GM18870 (cell line): ENCODE results near the gene INPP5B.
"Not testable (repeated sequence)": the region's sequence is repeated elsewhere in the genome, so short reads cannot be mapped to it uniquely, and the experiment has no call there.

Experiments used
- ATAC-seq: cut with Tn5 transposase; IDR thresholded peaks from one replicate; pipeline ENCODE4 v1.9.1; 2021; ENCODE audit warnings: moderate library complexity; ENCODE audit not compliant: unreplicated experiment

The INPP5B gene

DNA sequence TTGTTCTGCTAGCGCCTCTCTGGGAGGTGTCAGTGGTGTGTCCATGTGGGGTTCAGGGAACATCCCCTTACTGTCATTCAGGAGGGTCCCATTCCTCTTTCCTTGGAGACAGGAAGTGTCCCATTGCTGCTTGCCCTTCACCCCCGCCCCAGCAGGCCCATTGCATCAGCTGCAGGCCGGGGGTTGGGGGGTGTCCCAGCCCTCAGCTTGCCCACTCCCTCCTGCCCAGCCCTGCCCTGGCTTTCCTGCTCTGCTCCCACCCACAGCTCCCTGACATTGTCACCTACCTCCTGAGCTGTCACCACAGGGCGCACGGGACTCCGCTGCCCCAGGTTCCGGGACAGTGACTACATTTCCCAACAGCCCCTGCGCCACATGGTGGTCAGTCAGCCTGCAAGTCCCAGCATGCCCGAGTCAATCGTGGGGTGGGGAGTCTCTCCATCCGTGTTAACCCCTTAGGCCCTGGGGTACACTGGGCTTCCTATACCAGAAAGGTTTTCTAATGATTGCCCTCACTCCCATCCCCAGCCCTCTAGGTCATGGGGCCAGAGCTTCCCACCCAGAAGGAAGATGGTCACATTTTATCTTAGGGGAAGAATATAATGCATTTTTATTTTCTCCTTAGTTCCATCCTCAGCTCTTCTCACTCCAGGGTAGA, at the start of gene INPP5B:
INPP5B (minus strand) TSS at position 351 of the 658 bp plus-strand sequence. CDS start 745 bp downstream, outside the sequence.
- ATAC-seq: peak; percentile 64

DNA sequence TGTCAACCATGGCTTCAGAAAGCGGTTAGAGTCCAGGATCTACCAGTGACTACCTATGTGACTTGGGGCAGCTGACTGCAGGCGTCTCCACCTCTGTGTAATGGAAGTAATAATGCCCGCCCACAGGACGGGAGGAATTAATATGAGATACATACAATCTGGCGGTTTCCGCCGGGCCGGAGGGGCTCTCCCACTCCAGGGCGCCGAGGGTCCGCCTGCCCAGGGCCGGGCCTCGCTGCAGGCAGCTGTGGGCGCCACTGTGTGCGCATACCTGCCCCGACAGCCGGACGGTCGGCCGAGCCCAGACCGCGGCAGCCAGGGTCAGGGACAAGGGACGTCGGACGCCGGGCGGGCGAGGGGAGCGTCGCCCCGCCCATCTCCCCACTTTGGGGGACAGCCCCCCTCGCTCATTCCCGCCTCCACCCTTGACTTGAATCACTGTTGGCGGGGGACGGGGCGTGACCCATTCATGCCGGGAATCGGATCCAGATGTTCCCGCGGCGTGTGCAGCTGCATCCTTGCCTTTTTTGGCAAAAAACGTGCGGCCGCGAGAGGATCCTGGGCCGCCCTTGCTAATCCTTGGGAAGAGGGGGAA, 49.0 kb upstream of the INPP5B start:
- no peak for ATAC-seq

DNA sequence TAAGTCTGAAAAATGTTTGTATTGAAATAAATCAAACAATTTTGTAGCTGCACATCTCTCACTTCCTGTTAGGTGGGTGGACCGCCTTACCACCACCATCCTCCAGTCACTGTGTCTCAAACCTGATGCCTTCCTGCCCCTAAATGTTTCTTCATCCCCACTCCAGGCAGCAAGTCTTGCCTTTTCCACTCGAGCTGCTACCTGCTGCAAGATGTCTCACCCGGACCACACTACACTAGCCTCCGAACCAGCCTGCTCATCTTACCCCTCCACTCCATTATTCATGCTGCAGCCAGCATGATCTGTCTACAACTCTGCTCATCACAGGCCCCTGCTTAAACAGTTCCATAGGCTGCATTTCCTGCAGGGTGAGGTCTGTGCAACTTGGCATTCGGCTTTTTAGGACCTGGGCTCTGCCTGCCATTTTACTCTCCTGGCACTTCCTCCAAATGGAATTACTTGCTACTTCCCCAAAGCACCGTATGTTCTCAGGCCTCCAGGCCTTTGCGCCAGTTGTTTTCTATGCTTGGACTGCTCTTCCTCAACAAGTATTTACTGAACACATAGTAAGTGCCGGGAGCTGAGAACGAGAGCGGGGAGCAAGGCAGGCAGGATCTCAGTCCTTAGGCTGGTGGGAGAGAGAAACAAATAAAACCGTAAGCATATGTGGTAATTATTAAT, 48.2 kb upstream of the INPP5B start:
- ATAC-seq: no peak

DNA sequence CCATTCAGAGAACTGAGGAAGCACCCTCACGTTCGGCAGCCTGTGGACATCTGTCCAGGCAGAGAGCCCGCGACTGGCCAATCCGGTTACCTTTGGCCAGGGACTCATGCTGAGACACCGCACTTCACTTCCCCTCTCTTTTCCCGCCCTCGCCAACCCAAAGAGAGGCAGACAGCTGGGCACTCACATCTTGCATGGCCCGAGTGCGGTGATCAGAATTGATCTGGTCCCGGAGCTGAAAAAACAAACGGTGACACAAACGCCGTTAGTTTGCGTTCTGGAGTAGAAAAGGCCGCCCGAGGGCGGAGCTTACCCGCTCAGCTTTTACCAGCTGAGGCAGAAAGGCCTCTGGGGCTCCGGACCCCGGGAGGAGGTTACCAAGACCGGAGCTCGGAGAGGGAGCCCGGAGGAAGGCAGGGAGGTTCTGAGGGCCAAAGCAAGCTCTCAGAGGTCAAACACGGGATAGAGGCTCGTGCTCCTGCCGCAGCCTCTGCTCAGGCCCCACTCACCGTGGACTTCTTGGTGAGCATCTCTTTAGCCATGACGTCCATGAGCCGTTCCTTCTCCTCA, 42.6 kb upstream of the INPP5B start:
- ATAC-seq: peak; percentile 15

DNA sequence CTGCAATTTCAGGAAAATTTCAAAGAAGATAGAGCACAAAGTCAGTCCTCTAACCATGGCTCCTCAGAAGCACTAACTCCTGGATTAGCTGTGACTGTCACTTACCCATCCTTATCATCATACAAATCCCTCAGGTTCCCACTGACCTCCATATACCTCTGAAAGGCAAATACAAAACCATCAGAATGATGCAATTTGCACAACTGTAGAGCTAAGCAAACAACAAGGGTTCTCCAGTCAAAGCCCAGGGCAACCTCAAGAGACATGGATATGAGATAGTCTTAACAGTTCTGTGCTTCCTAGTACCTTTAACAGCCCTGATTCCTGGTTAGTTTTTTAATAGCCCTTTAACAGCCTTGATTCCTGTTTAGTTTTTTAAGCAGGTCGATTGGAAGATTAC, 40.8 kb upstream of the INPP5B start:
- ATAC-seq: no peak

DNA sequence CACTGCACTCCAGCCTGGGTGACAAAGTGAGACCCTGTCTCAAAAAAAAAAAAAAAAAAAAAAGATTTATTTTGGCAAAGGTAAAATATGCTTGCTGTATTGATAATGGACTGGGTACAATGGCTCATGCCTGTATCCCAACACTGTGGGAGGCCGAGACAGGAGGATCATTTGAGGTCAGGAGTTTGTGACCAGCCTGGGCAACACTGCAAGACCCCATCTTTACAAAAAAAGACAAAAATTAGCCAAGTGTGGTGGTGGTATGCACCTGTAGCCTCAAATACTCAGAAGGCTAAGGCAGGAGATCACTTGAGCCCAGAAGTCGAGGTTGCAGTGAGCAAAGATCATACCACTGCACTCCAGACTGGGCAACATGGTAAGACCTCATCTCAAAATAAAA, 36.7 kb upstream of the INPP5B start:
- no peak for ATAC-seq

DNA sequence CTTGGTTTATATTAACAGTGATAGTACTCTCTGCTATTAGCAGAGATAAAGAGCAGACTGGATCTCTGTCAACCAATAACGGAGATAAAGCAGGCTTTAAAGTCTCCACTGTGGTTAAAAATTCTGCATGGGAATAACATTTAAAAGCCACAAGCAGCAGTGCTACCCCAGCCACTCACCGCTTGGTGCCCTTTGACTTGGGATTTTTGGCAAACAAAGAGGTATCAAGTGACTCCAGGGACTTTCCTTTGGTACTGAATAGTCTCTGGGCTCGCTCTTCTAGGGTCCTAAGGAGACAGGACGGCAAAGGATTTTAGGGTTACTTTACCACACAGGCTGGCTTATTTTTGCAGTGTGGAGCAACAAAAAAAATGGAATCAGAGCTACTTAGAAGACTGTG, 31.7 kb upstream of the INPP5B start:
- ATAC-seq: no peak

DNA sequence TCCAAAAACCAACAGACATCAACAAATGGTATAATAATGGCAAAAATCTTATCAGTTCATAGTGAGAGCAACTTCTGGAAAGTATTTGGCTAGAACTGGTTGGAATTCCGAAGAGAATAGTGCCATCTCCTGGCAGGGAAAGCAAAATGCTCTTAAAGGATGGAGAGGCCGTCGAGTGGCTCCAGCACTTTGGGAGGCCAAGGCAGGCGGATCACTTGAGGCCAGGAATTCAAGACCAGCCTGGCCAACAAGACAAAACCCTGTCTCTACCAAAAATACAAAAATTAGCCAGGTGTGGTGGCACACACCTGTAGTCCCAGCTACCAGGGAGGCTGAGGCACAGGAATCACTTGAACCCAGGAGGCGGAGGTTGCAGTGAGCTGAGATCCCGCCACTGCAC, 28.2 kb upstream of the INPP5B start:
- not testable (repeated sequence) for ATAC-seq

DNA sequence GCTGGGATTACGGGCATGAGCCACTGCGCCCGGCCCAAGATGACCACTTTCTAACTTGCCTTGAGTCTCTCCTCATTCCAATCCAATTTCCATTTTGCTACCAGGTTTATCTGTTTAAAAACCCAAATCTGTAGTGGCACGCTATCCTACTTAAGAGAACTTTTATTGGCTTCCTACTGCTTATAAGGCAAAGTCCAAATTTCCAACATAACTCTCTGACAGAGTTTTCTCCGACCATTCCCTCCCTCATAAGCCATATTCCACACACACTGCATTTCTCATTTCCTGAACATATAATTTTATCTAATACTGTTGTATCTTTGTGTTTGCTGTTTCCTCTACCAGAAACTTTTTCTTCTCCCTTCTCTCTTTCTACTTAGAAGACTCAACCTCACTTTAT, 27.7 kb upstream of the INPP5B start:
- no peak for ATAC-seq

DNA sequence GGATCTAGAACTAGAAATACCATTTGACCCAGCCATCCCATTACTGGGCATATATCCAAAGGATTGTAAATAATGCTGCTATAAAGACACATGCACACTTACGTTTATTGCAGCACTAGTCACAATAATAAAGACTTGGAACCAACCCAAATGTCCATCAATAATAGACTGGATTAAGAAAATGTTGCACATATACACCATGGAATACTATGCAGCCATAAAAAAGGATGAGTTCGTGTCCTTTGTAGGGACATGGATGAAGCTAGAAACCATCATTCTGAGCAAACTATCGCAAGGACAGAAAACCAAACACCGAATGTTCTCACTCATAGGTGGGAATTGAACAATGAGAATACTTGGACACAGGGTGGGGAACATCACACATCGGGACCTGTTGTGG, 26.8 kb upstream of the INPP5B start:
- ATAC-seq: not testable (repeated sequence)

DNA sequence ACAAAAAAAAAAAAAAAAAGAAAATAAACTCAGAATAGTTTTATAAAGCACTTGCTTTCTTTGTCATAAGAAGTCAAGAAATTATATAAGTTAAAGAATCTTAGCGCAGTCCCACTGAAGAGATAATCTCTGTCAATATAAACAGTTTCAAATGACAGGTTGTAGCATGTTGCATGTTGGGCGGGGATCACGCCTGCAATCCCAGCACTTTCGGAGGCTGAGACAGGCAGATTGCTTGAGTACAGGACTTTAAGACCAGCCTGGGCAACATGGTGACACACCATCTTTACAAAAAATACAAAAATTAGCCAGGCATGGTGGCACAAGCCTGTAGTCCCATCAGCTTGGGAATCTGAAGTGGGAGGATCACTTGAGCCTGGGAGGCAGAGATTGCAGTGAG, 18.4 kb upstream of the INPP5B start:
- no peak for ATAC-seq

DNA sequence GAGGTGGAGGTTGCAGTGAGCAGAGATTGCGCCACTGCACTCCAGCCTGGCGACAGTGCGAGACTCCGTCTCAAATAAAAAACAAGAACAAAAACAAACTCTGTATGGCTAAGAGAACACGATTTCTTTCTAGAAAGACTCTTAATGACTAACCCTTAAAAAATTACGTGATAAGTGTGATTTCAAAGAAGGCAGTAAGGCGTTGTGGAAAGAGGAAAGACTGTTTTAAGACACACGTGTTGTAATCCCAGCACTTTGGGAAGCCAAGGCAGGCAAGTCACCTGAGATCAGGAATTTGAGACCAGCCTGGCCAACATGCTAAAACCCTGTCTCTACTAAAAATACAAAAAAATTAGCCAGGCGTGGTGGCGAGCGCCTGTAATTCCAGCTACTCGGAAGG, 17.3 kb upstream of the INPP5B start:
- not testable (repeated sequence) for ATAC-seq

DNA sequence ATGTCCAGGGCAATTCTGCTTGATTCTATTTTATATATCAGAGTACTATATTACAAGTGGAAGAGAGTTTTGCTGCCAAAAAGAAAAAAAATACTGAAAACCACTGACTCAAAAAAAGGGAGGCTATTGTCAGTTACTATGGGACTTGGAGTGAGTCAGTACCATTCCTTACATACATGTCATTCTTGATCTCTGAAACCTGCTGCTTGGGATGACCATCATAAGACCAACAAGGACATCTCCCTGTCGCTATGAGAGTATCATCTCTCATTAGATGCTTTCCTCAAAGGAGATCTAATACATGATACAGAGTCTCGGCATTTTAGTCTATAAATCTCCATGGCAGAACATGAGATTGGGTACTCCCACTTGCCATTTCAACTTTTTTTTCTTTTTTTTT, 11.8 kb upstream of the INPP5B start:
- no peak for ATAC-seq

DNA sequence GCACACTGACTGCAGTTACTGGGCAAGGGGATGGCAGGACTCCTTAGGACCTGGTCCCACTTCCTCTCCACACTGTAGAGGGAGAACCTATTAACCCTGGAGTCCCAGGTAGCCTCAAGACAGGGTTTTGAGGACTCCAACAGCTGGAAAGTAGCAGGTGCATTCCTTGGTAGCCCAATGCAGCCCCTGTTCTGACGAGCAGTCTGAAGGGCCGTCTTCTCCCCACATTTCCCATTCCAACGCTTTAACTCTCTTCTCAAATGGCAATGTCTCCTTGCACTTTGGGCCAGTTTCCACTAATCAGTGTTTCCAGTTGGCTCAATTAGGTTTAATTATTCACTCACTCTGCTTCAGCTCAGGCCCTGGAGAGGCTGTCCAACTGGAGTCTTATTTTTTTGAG, 8.8 kb upstream of the INPP5B start:
- no peak for ATAC-seq

DNA sequence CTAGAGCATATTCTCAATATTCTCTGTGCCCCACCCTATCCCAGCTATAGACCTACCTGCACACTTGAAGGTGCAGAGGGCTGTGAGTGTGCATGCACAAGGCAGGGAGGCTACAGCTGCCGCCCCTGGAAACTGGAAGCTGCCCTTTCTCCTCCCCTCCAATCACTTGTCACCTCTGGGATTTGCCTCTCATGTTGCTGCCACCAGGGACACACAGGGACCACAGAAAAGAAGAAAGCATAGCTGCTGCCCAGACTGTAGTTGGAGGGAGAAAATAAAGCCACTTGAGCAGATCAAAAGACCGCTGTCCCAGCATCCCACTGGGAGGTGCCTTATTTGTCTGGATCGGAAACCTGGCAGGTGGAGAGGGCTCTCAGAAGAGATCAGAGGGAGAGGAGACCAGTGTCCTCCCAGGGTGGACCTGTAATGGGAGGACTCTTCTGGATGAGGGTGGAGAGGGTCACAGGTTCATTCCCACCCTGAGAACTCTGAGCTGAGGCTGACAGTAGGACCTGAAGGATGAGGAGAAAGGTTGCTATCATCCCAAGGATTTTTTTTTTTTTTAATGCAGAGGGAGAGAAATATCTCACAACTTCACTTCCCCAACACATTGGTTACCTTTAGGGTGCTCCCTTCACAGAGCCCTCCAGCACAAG, 7.6 kb upstream of the INPP5B start:
- ATAC-seq: no peak

DNA sequence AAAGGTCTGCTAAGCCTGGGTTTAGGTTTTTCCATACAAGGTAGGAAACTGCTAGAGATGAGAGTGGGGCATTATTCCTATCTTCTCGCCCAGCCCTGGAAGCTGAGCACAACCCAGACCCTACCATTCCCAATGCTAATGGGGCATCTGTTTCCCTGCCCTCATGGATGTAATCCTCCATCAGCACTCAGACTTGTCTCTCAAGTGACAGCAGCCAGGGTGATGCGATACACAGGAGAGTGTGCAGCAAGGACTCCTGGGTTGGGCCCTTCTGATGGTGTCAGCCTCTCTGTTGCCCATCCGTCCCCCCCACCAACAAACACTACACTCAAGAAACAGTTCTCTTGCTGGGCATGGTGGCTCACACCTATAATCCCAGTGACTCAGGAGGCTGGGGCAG, 5.9 kb upstream of the INPP5B start:
- ATAC-seq: no peak

DNA sequence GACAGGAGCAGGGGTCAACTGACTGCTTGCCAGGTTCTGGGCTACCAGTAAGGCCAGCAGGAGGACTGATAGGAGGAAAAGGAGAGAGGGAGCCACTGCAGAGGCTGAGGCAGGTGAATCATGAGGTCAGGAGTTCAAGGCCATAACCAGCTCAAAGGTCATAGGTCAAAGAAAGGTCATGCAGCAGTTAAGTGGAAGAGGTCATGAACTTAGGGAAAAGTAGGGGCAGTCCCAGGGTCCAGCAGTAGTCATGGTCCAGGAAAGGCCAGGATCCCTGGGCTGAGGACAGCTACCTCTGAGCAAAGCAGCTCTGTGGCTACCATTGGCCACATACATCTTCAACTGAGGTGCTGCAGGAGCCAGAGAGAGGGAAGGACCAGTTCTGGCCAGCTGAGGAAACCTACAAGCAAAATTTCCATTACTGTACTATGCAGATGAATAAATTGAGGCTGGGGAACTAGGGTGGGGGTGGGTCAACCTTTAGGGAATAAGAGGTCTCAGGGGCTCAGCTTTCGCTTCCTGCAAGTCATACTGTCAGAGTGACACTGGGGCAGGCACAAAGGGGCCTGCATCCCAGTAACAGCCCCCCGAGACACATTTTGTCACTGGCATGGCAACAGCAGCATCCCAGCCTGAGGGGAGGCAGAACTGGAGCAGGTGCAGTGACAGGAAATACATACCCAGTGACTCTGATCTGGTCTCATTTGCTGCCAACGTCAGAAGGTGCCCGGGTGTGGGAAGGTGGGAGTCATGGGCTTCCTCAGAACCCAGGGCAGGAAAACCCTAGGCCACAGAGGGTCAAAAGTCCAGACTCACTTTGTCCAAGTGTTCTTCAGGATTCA, 5.2 kb upstream of the INPP5B start:
- no peak for ATAC-seq

DNA sequence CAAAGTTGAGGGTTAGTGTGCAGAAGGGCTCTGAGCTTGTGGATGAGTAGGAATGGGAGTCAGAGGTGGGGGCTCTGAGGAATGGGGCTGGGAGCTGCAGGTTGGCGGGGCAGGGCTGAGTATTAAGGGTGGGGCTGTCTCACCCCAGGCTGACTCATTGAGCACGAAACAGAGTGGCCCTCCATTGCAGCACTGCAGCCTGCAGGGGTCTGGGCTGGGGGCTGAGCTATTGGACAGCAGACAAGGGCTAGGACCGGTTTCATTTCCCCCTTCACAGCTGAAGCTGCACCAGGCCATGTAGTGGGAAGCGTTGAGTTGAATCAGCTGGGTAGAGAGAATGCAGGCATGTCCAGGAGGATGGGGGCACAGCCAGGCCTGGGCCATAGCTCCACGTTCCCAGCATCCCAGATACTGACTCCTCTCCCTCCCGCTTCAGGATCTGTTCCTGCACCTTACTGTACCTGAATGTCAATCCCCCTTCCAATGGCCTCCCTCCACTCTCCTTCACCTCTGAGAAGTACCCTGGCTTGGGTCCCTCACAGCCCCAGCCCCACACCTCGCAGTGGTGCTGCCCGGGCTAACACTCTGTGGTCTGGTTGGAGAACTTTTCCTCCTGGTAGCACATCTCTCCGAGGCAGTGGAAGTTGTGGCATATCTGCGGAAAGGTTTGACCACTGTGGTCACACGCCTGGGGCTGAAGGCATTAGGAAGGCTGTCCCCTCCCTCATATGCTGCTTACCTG, 4.4 kb upstream of the INPP5B start:
- ATAC-seq: no peak

DNA sequence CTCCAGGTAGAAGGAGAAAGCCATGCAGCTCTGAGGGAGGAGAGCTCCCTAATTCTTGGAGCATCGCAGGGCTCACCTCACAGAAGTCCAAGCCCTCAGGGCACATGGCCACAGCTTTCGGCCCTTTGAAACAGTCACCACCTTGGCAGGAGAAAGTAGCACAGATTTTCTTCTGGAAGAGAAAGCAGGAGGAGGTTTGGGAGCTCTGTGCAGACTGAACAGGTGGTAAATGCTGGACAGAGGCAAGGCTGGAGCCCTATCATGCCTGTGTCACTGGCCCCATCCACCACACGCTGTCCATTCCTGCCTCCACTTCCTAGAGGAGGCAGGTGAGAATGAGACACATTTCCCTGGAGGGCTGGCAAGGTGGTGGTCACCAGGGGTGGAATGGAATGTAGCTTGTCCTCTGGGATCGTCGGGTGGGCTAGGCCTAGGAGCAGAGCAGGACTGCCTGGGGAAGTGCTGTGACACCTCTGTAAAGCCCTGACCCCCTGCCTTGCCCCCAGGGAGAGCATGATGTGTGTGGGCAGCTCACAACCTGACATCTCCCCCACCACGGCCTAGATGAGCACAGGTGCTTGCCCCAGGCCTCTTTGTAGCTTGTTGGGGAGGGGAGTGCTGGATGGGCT, 2.8 kb upstream of the INPP5B start:
- ATAC-seq: no peak

DNA sequence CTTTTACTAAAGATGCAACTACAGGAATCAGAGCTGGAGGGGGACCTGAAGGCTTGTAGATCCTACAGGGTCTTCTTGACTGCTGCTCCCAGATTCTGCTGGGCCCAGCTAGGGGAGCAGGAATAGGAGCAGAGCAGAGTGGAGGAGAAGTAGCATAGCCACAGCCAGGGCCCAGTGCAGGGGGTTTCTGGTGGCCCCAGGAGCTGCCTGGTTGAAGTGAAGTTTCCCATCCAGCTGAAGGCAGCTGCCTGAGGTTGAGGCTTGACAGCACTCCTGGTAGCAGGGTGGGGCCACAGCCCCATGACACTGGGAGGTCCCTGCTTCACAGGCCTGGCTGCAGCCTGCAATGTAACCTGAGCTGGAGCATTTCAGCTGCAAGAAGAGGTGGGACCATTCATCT, 2.0 kb upstream of the INPP5B start:
- no peak for ATAC-seq
